ENCODE data around the gene PCBP3.

PCBP3 gene

GRCh38 chr21:45919593-45919992, 276.1 kb downstream of the PCBP3 start:
- no peak for DNase-seq

- DNase-seq, result peak; percentile 23
Measured at GRCh38 chr21:45920824-45921600, 277.5 kb downstream of the PCBP3 start.

GRCh38 chr21:45921917-45922316, 278.4 kb downstream of the PCBP3 start:
- no peak for DNase-seq

GRCh38 chr21:45922648-45923047, 279.1 kb downstream of the PCBP3 start:
- DNase-seq, result no peak

GRCh38 chr21:45923146-45923545, 279.6 kb downstream of the PCBP3 start:
- DNase-seq, result peak; percentile 60

- DNase-seq, result no peak
Measured at GRCh38 chr21:45926281-45926680, 282.8 kb downstream of the PCBP3 start.

GRCh38 chr21:45927032-45927431, 283.5 kb downstream of the PCBP3 start:
- DNase-seq, result no peak

GRCh38 chr21:45927851-45928850, 284.6 kb downstream of the PCBP3 start:
- DNase-seq, result no peak

GRCh38 chr21:45929449-45929848, 285.9 kb downstream of the PCBP3 start:
- no peak for DNase-seq

GRCh38 chr21:45930231-45930760, 286.8 kb downstream of the PCBP3 start:
- DNase-seq, result no peak

GRCh38 chr21:45930792-45931191, 287.3 kb downstream of the PCBP3 start:
- DNase-seq, result no peak

- no peak for DNase-seq
Measured at GRCh38 chr21:45931397-45931969, 288.0 kb downstream of the PCBP3 start.

- DNase-seq, result no peak
Measured at GRCh38 chr21:45932922-45933502, 289.5 kb downstream of the PCBP3 start.

GRCh38 chr21:45934085-45934484, 290.6 kb downstream of the PCBP3 start:
- no peak for DNase-seq

GRCh38 chr21:45934554-45934953, 291.0 kb downstream of the PCBP3 start:
- DNase-seq, result no peak

GRCh38 chr21:45935628-45936027, 292.1 kb downstream of the PCBP3 start:
- DNase-seq, result no peak

GRCh38 chr21:45937721-45938452, 294.4 kb downstream of the PCBP3 start:
- DNase-seq, result no peak

- DNase-seq, result no peak
Measured at GRCh38 chr21:45938453-45938755, 294.9 kb downstream of the PCBP3 start.

GRCh38 chr21:45938811-45939520, 295.4 kb downstream of the PCBP3 start:
- no peak for DNase-seq

- no peak for DNase-seq
Measured at GRCh38 chr21:45939521-45940045, 296.1 kb downstream of the PCBP3 start.

- DNase-seq, result no peak
Measured at GRCh38 chr21:45940091-45940490, 296.6 kb downstream of the PCBP3 start.

Data from EL (cell line).